Breast epithelium (tissue), 3 donors: ENCODE results near the gene OR9Q1.

ENCODE experiments used
- POLR2A ChIP-seq: fragments of 450-650 bp; IDR thresholded peaks from one replicate; pipeline ENCODE4 v1.6.1; 2016; ENCODE audit warnings: antibody characterized with exemption, mild to moderate bottlenecking, moderate library complexity
- POLR2AphosphoS5 ChIP-seq, 3 donors: sonication (generic); formaldehyde crosslinking; IDR thresholded peaks; one replicate each; pipeline ENCODE4 v1.6.1; 2017; ENCODE audit warnings: antibody characterized with exemption in 3 of 3
- TF ChIP-seq, protein P1 (sequence below), 3 donors: fragments of 450-650 bp; IDR thresholded peaks; one replicate each; pipeline ENCODE4 v1.5.1; 2016 to 2017; ENCODE audit warnings: antibody characterized with exemption in 3 of 3, mild to moderate bottlenecking in 3 of 3, moderate library complexity in 3 of 3

DNA sequence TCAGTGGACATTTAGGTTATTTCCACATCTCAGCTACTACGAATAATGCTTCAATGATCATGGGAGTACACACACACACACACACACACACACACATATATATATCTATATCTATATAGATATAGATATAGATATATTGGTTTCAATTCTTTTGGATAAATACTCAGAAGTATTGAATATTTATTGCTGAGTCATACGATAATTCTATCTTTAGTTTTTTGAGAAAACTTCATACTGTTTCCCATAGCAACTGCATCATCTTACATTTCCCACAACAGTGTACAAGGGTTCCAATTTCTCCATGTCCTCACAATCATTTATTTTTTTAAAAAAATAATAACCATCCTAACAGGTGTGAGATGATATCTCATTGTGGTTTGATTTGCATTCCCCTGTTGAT is 172.3 kb downstream of the OR9Q1 start:
- TF ChIP-seq, protein P1, sequence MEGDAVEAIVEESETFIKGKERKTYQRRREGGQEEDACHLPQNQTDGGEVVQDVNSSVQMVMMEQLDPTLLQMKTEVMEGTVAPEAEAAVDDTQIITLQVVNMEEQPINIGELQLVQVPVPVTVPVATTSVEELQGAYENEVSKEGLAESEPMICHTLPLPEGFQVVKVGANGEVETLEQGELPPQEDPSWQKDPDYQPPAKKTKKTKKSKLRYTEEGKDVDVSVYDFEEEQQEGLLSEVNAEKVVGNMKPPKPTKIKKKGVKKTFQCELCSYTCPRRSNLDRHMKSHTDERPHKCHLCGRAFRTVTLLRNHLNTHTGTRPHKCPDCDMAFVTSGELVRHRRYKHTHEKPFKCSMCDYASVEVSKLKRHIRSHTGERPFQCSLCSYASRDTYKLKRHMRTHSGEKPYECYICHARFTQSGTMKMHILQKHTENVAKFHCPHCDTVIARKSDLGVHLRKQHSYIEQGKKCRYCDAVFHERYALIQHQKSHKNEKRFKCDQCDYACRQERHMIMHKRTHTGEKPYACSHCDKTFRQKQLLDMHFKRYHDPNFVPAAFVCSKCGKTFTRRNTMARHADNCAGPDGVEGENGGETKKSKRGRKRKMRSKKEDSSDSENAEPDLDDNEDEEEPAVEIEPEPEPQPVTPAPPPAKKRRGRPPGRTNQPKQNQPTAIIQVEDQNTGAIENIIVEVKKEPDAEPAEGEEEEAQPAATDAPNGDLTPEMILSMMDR (IDR thresholded peaks at IDR 0.05), result no peak
- TF ChIP-seq POLR2AphosphoS5 (IDR thresholded peaks at IDR 0.05) (no peak), POLR2A (no peak)
